Smooth muscle cell (in vitro differentiated cells): ENCODE measurements around the gene ADK. TPM values are rescaled to one million over a fixed set of nuclear protein-coding genes. Genes with fewer than 3 reads are reported as not detected.

ENCODE experiments used
- DNase-seq: peaks from one replicate; lab custom pipeline; 2025; ENCODE audit not compliant: unreplicated experiment; lab: John Stamatoyannopoulos, UW
- H2AFZ ChIP-seq: fragments of 200-600 bp; sonication (generic); 2 replicates; pipeline ENCODE4 v1.6.0; 2016; ENCODE audit warnings: antibody characterized with exemption, low read depth, mild to moderate bottlenecking
- H3F3A ChIP-seq: fragments of 200-600 bp; sonication (generic); 2 replicates; pipeline ENCODE4 v1.6.0; 2017; ENCODE audit warnings: antibody characterized with exemption, low read depth
- H3K27ac ChIP-seq: fragments of 200-600 bp; sonication (generic); 2 replicates; pipeline ENCODE4 v1.5.1; 2016; ENCODE audit warnings: low read depth, mild to moderate bottlenecking
- H3K27me3 ChIP-seq: fragments of 200-600 bp; sonication (generic); 2 replicates; pipeline ENCODE4 v1.6.1; 2016; ENCODE audit warnings: low read depth, mild to moderate bottlenecking
- H3K36me3 ChIP-seq: fragments of 200-600 bp; sonication (generic); 2 replicates; pipeline ENCODE4 v1.5.1; 2016; ENCODE audit warnings: low read depth
- H3K4me1 ChIP-seq: fragments of 200-600 bp; sonication (generic); 2 replicates; pipeline ENCODE4 v1.5.1; 2016; ENCODE audit warnings: low read depth
- H3K4me2 ChIP-seq: fragments of 200-600 bp; sonication (generic); 2 replicates; pipeline ENCODE4 v1.6.0; 2016; ENCODE audit warnings: mild to moderate bottlenecking
- H3K4me3 ChIP-seq: fragments of 200-600 bp; sonication (generic); 2 replicates; pipeline ENCODE4 v1.5.1; 2016; ENCODE audit warnings: mild to moderate bottlenecking
- H3K79me2 ChIP-seq: fragments of 200-600 bp; sonication (generic); 2 replicates; pipeline ENCODE4 v1.6.0; 2016; ENCODE audit warnings: low read depth, mild to moderate bottlenecking
- H3K9ac ChIP-seq: fragments of 200-600 bp; sonication (generic); 2 replicates; pipeline ENCODE4 v1.6.0; 2016; ENCODE audit warnings: low read depth
- H3K9me3 ChIP-seq: fragments of 200-600 bp; sonication (generic); replicated peaks from 2 replicates; pipeline ENCODE4 v1.5.1; 2016; ENCODE audit warnings: low read depth
- H4K20me1 ChIP-seq: fragments of 200-600 bp; sonication (generic); 2 replicates; pipeline ENCODE4 v1.6.0; 2016; ENCODE audit warnings: low read depth
- WGBS: methylation state at CpG from one replicate; pipeline ENCODE4 v1.1.7; 2016; ENCODE audit warnings: low lambda C conversion rate; 5-methylcytosine and 5-hydroxymethylcytosine counted together
- polyA plus RNA-seq: library from polyadenylated mRNA; unstranded; fragments of >200 nt; fragmentation: Nextera tagmentation; extraction: Ambion mirVana; gene quantifications from 2 replicates; pipeline ENCODE4 v1.2.1, GENCODE V29; 2016
- total RNA-seq: library from RNA; depleted of rRNA; stranded (reverse); fragments of >200 nt; gene quantifications from 2 replicates; pipeline ENCODE4 v1.2.3, GENCODE V29; 2014
- TF ChIP-seq, protein P1 (sequence below): fragments of 200-600 bp; sonication (generic); IDR thresholded peaks from 2 replicates; pipeline ENCODE4 v1.5.1; 2017; ENCODE audit warnings: borderline replicate concordance, mild to moderate bottlenecking, antibody characterized with exemption; ENCODE audit not compliant: insufficient read depth, poor library complexity, severe bottlenecking

ADK gene
- total and polyA plus RNA-seq, 2 experiments from 2014 or later: 19.4 to 25.1 TPM

DNA sequence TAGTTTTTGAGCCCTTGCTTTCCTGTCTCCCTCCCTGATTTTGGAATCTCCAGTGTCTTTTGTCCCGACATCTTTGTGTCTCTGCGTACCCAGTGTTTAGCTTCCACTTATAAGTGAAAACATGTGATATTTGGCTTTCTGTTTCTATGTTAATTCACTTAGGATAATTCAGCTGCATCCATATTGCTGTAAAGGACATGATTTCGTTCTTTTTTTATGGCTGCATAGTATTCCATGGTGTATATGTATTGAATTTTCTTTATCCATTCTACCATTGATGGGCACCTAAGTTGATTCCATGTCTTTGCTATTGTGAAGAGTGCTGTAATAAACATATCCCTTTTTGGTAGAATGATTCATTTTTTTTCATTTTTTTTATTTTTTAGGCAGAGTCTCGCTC lies 48.3 kb downstream of the ADK start:
- no peaks in the 10 kb centered on the region for H3F3A ChIP-seq
- no peaks in the 10 kb centered on the region for H3K36me3 ChIP-seq
- no peaks in the 10 kb centered on the region for H3K27me3 ChIP-seq
- no peak overlapping the region for H3K4me2 ChIP-seq
- no peak for DNase-seq
- H2AFZ ChIP-seq: no peak overlapping the region
- H3K9ac ChIP-seq: no peak overlapping the region
- WGBS: 94% methylated on average over 4 of the region's 4 CpGs
- H3K9me3 ChIP-seq: no peaks in the 10 kb centered on the region
- peaks cover 11% of the 10 kb centered on the region for H4K20me1 ChIP-seq
- no peak overlapping the region for H3K27ac ChIP-seq
- no peak overlapping the region for H3K4me3 ChIP-seq
- H3K79me2 ChIP-seq: peaks cover 46% of the 10 kb centered on the region
- no peaks in the 10 kb centered on the region for H3K4me1 ChIP-seq
- TF ChIP-seq, protein P1, sequence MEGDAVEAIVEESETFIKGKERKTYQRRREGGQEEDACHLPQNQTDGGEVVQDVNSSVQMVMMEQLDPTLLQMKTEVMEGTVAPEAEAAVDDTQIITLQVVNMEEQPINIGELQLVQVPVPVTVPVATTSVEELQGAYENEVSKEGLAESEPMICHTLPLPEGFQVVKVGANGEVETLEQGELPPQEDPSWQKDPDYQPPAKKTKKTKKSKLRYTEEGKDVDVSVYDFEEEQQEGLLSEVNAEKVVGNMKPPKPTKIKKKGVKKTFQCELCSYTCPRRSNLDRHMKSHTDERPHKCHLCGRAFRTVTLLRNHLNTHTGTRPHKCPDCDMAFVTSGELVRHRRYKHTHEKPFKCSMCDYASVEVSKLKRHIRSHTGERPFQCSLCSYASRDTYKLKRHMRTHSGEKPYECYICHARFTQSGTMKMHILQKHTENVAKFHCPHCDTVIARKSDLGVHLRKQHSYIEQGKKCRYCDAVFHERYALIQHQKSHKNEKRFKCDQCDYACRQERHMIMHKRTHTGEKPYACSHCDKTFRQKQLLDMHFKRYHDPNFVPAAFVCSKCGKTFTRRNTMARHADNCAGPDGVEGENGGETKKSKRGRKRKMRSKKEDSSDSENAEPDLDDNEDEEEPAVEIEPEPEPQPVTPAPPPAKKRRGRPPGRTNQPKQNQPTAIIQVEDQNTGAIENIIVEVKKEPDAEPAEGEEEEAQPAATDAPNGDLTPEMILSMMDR: no peak

- no peak overlapping the region for H3K9ac ChIP-seq
- WGBS: 96% methylated on average over 2 of the region's 2 CpGs
- TF ChIP-seq, protein P1: no peak
- no peaks in the 10 kb centered on the region for H3K36me3 ChIP-seq
- no peak overlapping the region for H3K4me3 ChIP-seq
- H3K27ac ChIP-seq: no peak overlapping the region
- no peaks in the 10 kb centered on the region for H3K9me3 ChIP-seq
- no peaks in the 10 kb centered on the region for H3K27me3 ChIP-seq
- peaks cover 21% of the 10 kb centered on the region for H3K79me2 ChIP-seq
- DNase-seq: no peak
- H3F3A ChIP-seq: no peaks in the 10 kb centered on the region
- peaks cover 11% of the 10 kb centered on the region for H4K20me1 ChIP-seq
- no peaks in the 10 kb centered on the region for H3K4me1 ChIP-seq
- H2AFZ ChIP-seq: no peak overlapping the region
- H3K4me2 ChIP-seq: no peak overlapping the region
These were observed 51.3 kb downstream of the ADK start for GRCh38 chr10:74202356-74202755.

DNA sequence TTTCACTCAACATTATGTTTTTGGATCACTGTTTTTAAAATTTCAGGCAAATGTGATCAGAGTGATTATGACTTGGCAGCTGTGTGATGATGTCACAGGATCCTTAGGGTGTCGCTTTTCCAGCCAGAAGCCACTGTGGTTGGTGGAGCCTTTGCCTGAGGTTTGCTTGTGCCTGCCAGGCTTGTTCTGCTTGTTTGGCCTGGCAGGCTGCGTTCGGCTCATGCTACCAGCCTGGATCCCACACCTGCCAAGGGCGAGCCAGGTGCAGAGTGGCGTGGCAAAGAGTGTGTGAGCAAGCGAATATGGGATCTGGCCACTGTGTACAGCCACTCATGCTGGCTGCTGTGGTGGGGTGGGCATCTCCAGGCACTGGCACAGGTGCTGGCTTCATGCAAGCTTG lies 55.7 kb downstream of the ADK start:
- Histone ChIP-seq H3K4me3 (no peak overlapping the region), H3K36me3 (no peaks in the 10 kb centered on the region), H3K27ac (peak overlapping the region; percentile 51), H3K4me1 (peaks cover 5% of the 10 kb centered on the region), H3K79me2 (peaks cover 8% of the 10 kb centered on the region), H3K9ac (no peak overlapping the region), H3F3A (no peaks in the 10 kb centered on the region), H4K20me1 (peaks cover 7% of the 10 kb centered on the region), H3K4me2 (no peak overlapping the region), H3K9me3 (no peaks in the 10 kb centered on the region), H2AFZ (no peak overlapping the region), H3K27me3 (no peaks in the 10 kb centered on the region)
- DNase-seq: no peak
- 90% methylated on average over 6 of the region's 6 CpGs for WGBS
- TF ChIP-seq, protein P1: no peak

GRCh38 chr10:74207691-74208480 lies 56.9 kb downstream of the ADK start:
- 86% methylated on average over 7 of the region's 7 CpGs for WGBS
- Histone ChIP-seq H3K4me1 (peaks cover 5% of the 10 kb centered on the region), H3K4me2 (no peak overlapping the region), H4K20me1 (peaks cover 7% of the 10 kb centered on the region), H3K9me3 (no peaks in the 10 kb centered on the region), H3F3A (no peaks in the 10 kb centered on the region), H3K79me2 (peaks cover 8% of the 10 kb centered on the region), H2AFZ (no peak overlapping the region), H3K9ac (no peak overlapping the region), H3K27me3 (no peaks in the 10 kb centered on the region), H3K4me3 (no peak overlapping the region), H3K36me3 (no peaks in the 10 kb centered on the region), H3K27ac (no peak overlapping the region)
- no peak for DNase-seq
- TF ChIP-seq, protein P1: no peak
